Measurements from ENCODE around the gene SLC43A2. TPM values are rescaled to one million over a fixed set of nuclear protein-coding genes. Genes with fewer than 3 reads are reported as not detected.

Gene SLC43A2
- total RNA-seq, 1 donor from 2014 or later: 44.6 TPM

- Histone ChIP-seq H3K4me3 (peak overlapping the region; percentile 94), H3K27ac (peak overlapping the region; percentile 89), H3K4me1 (peaks cover 50% of the 10 kb centered on the region), H3K27me3 (ENCODE audit: low read depth) (no peaks in the 10 kb centered on the region), H3K36me3 (peaks cover 11% of the 10 kb centered on the region), H3K9me3 (no peaks in the 10 kb centered on the region)
- intact Hi-C loops (cut with DNase I): loop anchor here (5.0 kb wide), 1 partner anchor 52 kb away; no protein-coding TSS in a partner anchor
- TF ChIP-seq CTCF (IDR thresholded peaks at IDR 0.05): peak; percentile 47
- ATAC-seq (peak; percentile 92 to 93), DNase-seq (peak; percentile 95)
Measured at GRCh38 chr17:1628856-1629503, 346 bp upstream of the SLC43A2 start.

DNA sequence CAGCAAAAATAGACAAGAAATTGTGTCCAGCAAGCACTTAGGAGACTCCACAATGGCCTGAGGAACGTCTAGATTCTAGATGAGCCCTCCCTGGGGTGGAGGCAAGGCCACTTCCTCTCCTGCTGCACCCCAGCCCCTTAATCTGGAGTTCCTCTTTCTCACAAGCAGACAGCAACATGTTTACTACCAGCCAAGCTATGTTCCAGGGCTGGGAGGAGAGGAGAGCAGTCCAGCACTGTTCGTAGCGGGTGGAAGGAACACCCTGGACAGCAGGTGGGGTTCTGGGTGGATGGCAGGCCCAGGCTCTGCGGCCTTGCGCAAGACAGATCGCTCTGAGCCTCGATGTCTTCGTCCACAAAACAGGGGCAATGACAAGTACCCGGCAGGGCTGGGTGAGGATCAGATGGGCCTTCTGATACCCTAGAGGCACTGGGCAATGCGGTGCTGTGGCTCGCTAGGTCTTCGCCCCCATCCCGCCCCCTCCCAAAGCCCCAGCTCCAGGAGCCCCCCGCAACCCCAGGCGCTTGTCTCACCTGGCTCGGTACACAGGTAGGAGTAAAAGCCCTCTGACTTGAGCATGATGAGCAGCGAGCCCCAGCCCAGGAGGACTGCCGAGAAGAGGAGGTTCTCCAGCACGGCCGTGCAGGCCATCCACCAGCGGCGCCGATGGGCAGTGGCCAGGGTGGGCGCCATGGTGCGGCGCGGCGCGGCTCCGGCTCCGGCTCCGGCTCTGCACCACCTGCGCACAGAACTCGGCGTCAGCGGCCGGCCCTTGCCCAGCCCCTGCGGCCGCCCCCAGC is 1.3 kb downstream of the SLC43A2 start:
- intact Hi-C loops (cut with DNase I): loop anchor here (5.0 kb wide), 1 partner anchor 50 kb away; no protein-coding TSS in a partner anchor
- peaks cover 50% of the 10 kb centered on the region for H3K4me1 ChIP-seq
- H3K36me3 ChIP-seq: peaks cover 13% of the 10 kb centered on the region
- H3K4me3 ChIP-seq: peak overlapping the region; percentile 94
- no peaks in the 10 kb centered on the region for H3K9me3 ChIP-seq
- DNase-seq (peak; percentile 67), ATAC-seq (peak; percentile 0 to 21)
- no peaks in the 10 kb centered on the region for H3K27me3 ChIP-seq (ENCODE audit: low read depth)
- TF ChIP-seq CTCF (IDR thresholded peaks at IDR 0.05): no peak
- peak overlapping the region; percentile 89 for H3K27ac ChIP-seq

DNA sequence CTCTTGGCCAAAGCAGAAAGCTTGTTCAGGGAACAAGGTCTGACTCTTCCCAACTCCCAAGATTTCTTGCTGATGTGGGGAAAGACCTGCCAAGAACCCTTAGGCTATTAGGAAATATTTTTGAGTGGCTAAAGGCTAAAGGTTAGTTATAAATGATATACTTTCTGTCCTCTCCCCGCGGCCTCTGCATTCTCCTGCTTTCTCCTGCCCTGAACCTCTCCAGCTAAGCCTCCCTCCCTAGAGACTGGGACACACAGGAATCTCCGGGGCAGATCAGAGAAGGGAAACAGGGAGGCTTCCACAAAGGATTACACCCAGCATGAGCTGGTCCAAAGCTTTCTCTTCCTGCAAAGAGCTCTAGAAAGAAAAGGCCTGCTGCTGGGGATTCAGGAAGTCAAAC is 2.3 kb downstream of the SLC43A2 start:
- no peak for DNase-seq
- no peaks in the 10 kb centered on the region for H3K27me3 ChIP-seq (ENCODE audit: low read depth)
- H3K4me1 ChIP-seq: peaks cover 50% of the 10 kb centered on the region
- H3K4me3 ChIP-seq: peak overlapping the region; percentile 94
- H3K27ac ChIP-seq: peak overlapping the region; percentile 89
- no peak for ATAC-seq
- H3K36me3 ChIP-seq: peaks cover 20% of the 10 kb centered on the region
- TF ChIP-seq CTCF (IDR thresholded peaks at IDR 0.05): no peak
- intact Hi-C loops (cut with DNase I): loop anchor here (5.0 kb wide), 1 partner anchor 49 kb away; no protein-coding TSS in a partner anchor
- no peaks in the 10 kb centered on the region for H3K9me3 ChIP-seq

- Histone ChIP-seq H3K9me3 (no peaks in the 10 kb centered on the region), H3K36me3 (peaks cover 25% of the 10 kb centered on the region), H3K27me3 (ENCODE audit: low read depth) (no peaks in the 10 kb centered on the region), H3K4me3 (no peak overlapping the region), H3K27ac (peak overlapping the region; percentile 89), H3K4me1 (peaks cover 45% of the 10 kb centered on the region)
- no peak for TF ChIP-seq CTCF (IDR thresholded peaks at IDR 0.05)
- DNase-seq: no peak
- no peak for ATAC-seq
- intact Hi-C loops (cut with DNase I): loop anchor here (5.0 kb wide), 1 partner anchor 48 kb away; no protein-coding TSS in a partner anchor
Measured at GRCh38 chr17:1625581-1625980, 3.1 kb downstream of the SLC43A2 start.

- intact Hi-C loops (cut with DNase I): loop anchor here (5.0 kb wide), 1 partner anchor 48 kb away; no protein-coding TSS in a partner anchor
- no peak for TF ChIP-seq CTCF (IDR thresholded peaks at IDR 0.05)
- Histone ChIP-seq H3K27me3 (ENCODE audit: low read depth) (no peaks in the 10 kb centered on the region), H3K9me3 (no peaks in the 10 kb centered on the region), H3K4me1 (peaks cover 40% of the 10 kb centered on the region), H3K4me3 (no peak overlapping the region), H3K27ac (no peak overlapping the region), H3K36me3 (peaks cover 25% of the 10 kb centered on the region)
- ATAC-seq: no peak
- DNase-seq: no peak
Measured at GRCh38 chr17:1625053-1625452, 3.6 kb downstream of the SLC43A2 start.

Data from lower lobe of right lung (tissue), 2 donors.